ENCODE results near the gene KRT85.

DNA sequence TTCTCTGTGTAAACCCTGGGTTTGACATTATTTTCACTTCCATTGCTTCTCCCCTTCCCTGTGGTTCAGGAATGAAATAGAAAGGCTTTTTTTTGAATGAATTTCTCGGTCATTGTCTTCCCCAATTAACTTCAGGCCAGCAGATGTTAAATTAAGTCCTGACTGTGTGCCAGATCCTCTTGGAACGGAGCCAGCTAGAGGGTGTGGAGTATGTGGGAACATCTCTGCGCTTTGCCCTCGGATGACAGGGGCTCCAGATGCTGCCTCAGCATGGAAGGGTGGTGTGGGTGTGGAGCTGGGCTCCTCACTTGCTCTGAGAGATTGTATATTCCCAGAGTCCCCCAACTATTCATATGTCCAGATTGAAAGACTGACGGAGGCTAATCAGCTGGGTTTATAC, 13.1 kb downstream of the KRT85 start:
- TF ChIP-seq, protein P1, sequence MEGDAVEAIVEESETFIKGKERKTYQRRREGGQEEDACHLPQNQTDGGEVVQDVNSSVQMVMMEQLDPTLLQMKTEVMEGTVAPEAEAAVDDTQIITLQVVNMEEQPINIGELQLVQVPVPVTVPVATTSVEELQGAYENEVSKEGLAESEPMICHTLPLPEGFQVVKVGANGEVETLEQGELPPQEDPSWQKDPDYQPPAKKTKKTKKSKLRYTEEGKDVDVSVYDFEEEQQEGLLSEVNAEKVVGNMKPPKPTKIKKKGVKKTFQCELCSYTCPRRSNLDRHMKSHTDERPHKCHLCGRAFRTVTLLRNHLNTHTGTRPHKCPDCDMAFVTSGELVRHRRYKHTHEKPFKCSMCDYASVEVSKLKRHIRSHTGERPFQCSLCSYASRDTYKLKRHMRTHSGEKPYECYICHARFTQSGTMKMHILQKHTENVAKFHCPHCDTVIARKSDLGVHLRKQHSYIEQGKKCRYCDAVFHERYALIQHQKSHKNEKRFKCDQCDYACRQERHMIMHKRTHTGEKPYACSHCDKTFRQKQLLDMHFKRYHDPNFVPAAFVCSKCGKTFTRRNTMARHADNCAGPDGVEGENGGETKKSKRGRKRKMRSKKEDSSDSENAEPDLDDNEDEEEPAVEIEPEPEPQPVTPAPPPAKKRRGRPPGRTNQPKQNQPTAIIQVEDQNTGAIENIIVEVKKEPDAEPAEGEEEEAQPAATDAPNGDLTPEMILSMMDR (IDR thresholded peaks at IDR 0.05; ENCODE audit: insufficient read depth, low read length, poor library complexity, severe bottlenecking), result no peak
- TF ChIP-seq EZH2phosphoT487 (conservative IDR thresholded peaks at IDR 0.05; ENCODE audit: low read length), result no peak
